NCI-H2227 (cell line): ENCODE results near the gene ABCB10.
A peak's percentile ranks its signal among the peaks of the same experiment; 100 is the strongest.
"Not testable (repeated sequence)": the region's sequence is repeated elsewhere in the genome, so short reads cannot be mapped to it uniquely, and the experiment has no call there.

Experiments
- DNase-seq: peaks from one replicate; lab custom pipeline; 2025; ENCODE audit not compliant: unreplicated experiment; lab: John Stamatoyannopoulos, UW

The ABCB10 gene

GRCh38 chr1:229539863-229540506 lies 18.5 kb downstream of the ABCB10 start:
- no peak for DNase-seq

GRCh38 chr1:229538945-229539344 lies 19.6 kb downstream of the ABCB10 start:
- no peak for DNase-seq

DNA sequence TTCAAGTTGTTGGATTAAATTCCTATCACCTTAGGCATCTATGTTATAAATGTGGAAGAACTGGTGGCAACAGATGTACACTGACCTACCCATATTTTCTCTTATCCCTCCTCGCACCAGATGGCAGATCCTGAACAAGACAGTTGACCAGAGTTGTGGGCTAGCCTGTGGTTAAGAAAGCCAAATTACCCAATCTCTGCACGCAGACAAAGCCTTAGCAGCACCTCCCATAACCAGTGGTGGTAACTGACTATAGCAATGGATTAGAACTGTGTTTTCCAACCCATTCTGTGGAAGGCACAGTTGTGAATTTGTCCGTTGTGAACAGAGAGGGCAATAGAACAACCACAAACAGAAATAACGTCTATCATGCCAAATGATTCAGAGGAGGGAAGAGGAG lies 20.6 kb downstream of the ABCB10 start:
- no peak for DNase-seq

DNA sequence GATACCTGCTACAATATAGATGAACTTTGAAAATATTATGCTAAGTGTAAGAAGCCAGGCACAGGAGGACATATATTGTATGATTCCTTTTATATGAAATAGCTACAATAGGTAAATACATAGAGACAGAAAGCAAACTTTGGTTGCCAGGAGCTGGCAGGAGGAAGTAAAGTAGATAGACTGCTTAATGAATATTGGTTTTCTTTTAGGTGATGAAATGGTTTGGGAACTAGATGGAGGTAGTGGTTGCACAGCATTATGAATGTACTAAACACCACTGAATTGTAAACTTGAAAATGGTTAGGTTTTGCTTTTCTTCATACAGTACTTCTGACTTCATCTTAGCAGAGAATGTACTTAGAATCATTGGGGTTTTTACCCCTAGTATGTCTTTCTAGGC lies 21.5 kb downstream of the ABCB10 start:
- DNase-seq = no peak

DNA sequence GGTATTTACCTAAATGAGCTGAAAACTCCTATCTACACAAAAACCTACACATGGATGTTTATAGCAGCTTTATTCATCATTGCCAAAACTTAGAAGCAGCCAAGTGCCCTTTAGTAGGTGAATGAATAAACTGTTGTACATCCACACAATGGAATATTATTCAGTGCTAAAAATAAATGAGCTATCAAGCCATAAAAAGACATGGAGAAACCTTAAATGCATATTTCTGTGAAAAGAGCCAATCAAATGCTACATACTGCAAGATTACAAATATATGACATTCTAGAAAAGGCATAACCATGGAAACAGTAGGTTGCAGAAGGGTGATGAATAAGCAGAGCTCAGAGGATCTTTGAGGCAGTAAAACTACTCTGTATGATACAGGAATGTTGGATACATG lies 23.3 kb downstream of the ABCB10 start:
- no peak for DNase-seq

DNA sequence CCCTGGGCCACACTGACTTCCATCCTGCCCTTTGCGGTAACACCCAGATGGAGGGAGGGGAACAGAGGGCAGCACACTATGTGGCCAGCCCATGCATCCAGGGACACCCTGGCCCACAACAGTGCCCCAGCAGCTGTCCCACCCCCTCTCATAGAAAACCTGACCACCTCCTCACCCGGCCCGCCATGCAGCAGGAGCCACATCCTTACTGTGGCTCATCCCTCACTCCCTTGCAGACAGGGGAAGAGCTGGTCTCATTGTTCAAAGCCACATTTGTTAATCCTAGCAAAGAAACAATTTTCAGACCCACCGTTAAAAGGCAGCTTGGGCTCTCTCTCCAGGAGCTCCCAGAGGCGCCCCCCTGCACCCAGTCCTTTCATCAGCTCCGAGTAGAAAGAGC lies 27.2 kb downstream of the ABCB10 start:
- DNase-seq = no peak

- no peak for DNase-seq
Observed at GRCh38 chr1:229529639-229530038, 28.9 kb downstream of the ABCB10 start.

DNA sequence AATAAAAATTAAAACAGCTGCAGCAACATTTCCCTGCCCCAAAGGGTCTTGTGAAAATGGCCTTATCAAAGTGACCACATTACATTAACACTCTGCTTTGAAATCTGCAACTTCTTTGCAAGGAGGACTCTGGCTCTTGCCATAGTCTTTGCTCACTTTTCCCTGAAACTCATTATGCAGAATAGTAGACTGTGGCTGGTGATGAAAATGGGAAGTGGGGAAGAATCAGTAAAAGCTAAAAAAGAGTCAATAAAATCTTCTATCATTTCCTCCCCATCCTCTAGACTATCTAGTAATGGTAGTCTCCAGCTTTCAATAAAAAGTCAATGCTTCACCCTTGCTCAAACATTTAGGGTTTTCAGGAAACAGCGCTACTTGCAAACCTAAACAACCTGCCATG lies 31.8 kb downstream of the ABCB10 start:
- DNase-seq = no peak

- no peak for DNase-seq
Observed at GRCh38 chr1:229523052-229523451, 35.5 kb downstream of the ABCB10 start.

GRCh38 chr1:229514578-229515275 lies 43.8 kb downstream of the ABCB10 start:
- peak; percentile 79 for DNase-seq

- not testable (repeated sequence) for DNase-seq
Observed at GRCh38 chr1:229511625-229512024, 46.9 kb downstream of the ABCB10 start.

GRCh38 chr1:229511201-229511600 lies 47.3 kb downstream of the ABCB10 start:
- not testable (repeated sequence) for DNase-seq

- DNase-seq = no peak
Observed at GRCh38 chr1:229509576-229509975, 48.9 kb downstream of the ABCB10 start.

DNA sequence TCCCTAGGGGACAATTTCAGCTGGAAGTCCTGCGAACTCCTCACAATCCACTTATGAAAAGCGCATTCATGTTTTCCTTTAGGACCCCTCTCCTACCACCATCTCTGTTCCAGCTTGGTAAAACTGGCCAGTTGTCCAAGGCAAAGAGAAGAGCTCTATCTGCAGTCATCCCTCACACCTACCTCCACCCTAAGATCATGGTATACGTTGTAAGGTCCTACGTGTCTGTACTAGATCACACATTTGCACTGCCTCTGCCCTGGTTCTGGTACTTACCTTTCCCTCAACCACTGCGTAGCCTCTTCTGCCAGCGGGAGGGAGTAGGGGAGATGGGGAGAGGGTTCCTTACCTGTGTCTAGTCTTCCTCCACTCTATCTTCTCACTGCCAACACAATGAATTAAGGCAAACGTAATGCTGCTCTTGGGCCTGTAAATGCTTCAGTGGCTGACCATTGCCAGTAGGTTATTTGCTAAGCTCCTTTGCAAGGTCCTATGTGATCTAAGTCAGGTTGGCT lies 49.6 kb downstream of the ABCB10 start:
- DNase-seq = peak; percentile 27

GRCh38 chr1:229507951-229508822 lies 50.3 kb downstream of the ABCB10 start, which contains the start of gene NUP133:
TSS of gene NUP133 (minus strand) at chr1:229508341. CDS start at chr1:229508249, 92 bp downstream.
- DNase-seq = peak; percentile 99

DNA sequence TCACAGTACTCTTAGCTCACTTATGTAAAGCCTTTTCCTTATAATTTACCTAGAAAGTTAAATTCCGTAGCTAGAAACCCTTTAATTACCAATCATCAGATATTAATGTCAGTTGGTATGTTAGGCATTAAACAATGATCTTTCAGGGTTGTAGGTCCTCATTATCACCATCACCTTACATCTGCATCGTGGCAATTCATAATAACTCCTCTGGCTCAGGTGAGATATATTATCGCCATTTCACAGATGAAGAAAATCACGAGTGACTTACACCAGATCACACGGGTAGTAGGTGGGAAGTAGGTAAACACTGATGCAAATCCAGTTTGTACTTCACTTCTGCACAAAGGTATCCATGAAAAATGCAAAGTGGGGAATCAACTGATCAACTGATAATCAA lies 51.0 kb downstream of the ABCB10 start:
- DNase-seq = no peak

GRCh38 chr1:229506633-229507032 lies 51.9 kb downstream of the ABCB10 start:
- DNase-seq = no peak

DNA sequence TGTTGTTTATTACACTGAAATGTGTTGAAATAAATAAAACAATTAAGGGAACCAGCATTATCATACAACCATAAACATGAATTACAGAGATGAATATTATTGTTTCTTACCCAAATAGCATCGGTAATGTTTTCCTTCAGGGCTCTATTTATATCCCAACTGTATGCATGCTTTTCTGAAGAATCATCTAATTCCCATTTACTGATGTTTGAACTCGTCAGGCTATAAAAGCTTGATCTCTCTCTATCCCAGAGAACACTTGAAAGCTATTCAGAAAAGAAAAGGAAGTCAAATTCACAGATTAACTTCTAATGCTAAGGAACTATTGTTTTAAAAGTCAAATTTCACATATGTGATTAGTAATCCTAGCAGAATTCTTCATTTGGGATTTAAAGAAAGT lies 62.7 kb downstream of the ABCB10 start:
- no peak for DNase-seq

GRCh38 chr1:229487181-229487580 lies 71.3 kb downstream of the ABCB10 start:
- DNase-seq = no peak

- no peak for DNase-seq
Observed at GRCh38 chr1:229485318-229485717, 73.2 kb downstream of the ABCB10 start.

DNA sequence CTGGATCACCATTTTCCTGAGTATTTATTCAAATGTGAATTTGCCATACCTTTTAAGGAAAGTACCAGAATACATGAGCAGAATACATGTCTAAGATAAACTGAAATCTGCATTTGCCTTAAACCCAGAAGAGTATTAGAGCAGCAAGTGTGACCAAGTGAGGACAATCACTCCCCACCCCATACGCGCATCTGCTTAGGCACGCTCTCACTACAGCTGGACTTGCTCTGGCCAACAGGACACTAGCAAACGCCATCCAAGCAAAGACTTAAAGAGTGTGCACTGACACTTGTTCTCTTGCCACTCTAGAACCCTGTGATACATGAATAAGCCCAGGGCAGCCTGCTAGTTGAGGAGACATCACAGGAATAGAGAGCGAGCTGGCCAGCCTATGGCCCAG lies 76.0 kb downstream of the ABCB10 start:
- no peak for DNase-seq

DNA sequence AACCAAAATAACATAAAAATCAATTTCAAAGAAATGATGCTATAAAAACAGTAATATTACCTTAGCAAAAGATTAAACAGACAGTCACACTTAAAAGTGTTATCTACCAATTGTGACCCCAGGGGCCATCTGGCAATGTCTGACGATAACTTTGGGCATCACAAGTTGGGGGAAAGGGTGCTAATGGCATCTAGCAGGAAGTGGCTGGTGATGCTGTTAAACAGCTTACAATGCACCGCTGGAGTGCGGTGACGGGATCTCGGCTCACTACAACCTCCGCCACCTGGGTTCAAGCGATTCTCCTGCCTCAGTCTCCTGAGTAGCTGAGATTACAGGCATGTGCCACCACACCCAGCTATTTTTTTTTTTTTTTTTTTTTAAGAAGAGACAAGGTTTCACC lies 78.0 kb downstream of the ABCB10 start:
- no peak for DNase-seq
